ENCODE data around the gene SPAG16.

Gene SPAG16

DNA sequence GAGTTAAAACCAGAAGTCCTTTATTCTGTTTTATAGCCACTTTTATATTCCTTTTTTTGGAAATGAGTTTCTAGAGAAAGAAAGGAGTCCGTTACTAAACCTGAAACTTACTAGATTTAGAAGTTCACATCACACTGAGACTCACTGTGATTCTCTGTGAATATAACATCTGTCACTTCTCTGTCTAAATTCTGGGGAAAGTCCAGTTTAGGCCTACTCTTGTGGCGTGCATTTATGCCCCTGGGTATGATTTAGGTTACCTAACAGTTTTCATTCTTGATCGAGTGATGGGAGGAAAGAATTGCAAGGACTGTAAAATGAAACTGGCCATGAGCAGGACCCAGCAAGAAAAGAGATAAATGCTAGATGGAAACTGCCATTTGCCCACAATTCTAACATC lies 449.6 kb downstream of the SPAG16 start:
- Histone ChIP-seq H4K20me1 (ENCODE audit: insufficient read depth, low read length, poor library complexity, severe bottlenecking) (no peaks in the 10 kb centered on the region), H3K79me2 (ENCODE audit: insufficient read depth, low read length) (no peaks in the 10 kb centered on the region), H3K9me2 (replicated peaks; ENCODE audit: low read depth, low read length) (no peaks in the 10 kb centered on the region), H3K36me3 (ENCODE audit: insufficient read depth, low read length) (no peaks in the 10 kb centered on the region), H3K4me3 (ENCODE audit: low read length, poor library complexity, severe bottlenecking) (no peak overlapping the region), H3K27me3 (ENCODE audit: insufficient read depth, low read length, poor library complexity, severe bottlenecking) (no peaks in the 10 kb centered on the region), H2AFZ (ENCODE audit: low read length) (no peak overlapping the region), H3K9ac (ENCODE audit: low read depth, low read length, poor library complexity, severe bottlenecking) (no peak overlapping the region), H3F3A (ENCODE audit: low read depth) (no peaks in the 10 kb centered on the region), H3K9me3 (ENCODE audit: insufficient read depth, low read depth, low read length) (no peaks in the 10 kb centered on the region), H3K4me2 (ENCODE audit: low read depth, low read length, poor library complexity, severe bottlenecking) (no peak overlapping the region), H3K4me1 (ENCODE audit: insufficient read depth, low read length, poor library complexity, severe bottlenecking) (no peaks in the 10 kb centered on the region)
- TF ChIP-seq EZH2phosphoT487 (IDR thresholded peaks at IDR 0.05; ENCODE audit: borderline replicate concordance): no peak
- TF ChIP-seq, protein P1, sequence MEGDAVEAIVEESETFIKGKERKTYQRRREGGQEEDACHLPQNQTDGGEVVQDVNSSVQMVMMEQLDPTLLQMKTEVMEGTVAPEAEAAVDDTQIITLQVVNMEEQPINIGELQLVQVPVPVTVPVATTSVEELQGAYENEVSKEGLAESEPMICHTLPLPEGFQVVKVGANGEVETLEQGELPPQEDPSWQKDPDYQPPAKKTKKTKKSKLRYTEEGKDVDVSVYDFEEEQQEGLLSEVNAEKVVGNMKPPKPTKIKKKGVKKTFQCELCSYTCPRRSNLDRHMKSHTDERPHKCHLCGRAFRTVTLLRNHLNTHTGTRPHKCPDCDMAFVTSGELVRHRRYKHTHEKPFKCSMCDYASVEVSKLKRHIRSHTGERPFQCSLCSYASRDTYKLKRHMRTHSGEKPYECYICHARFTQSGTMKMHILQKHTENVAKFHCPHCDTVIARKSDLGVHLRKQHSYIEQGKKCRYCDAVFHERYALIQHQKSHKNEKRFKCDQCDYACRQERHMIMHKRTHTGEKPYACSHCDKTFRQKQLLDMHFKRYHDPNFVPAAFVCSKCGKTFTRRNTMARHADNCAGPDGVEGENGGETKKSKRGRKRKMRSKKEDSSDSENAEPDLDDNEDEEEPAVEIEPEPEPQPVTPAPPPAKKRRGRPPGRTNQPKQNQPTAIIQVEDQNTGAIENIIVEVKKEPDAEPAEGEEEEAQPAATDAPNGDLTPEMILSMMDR (conservative IDR thresholded peaks at IDR 0.05; ENCODE audit: low read length): no peak

DNA sequence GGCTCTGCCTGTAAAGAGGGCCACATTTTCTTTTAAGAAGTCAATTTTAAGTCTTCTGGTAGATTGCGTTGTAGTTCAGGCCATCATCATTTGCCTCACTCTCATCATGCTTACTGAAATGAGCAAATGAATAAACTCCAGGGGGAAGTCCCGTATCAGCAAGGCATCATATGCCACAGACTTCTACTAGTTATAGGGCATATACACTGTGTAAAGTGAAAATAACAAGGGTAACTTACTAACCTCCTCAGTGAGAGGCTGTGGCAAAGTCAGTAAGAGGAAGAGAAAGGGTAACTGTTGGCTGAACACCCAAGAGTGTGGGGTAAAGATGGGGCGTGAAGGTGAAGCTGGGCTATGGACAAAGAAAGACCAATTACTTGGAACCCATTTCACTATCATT lies 456.2 kb downstream of the SPAG16 start:
- H3K4me1 ChIP-seq (ENCODE audit: insufficient read depth, low read length, poor library complexity, severe bottlenecking): no peaks in the 10 kb centered on the region
- H3K36me3 ChIP-seq (ENCODE audit: insufficient read depth, low read length): no peaks in the 10 kb centered on the region
- no peaks in the 10 kb centered on the region for H3F3A ChIP-seq (ENCODE audit: low read depth)
- H3K9me2 ChIP-seq (replicated peaks; ENCODE audit: low read depth, low read length): no peaks in the 10 kb centered on the region
- no peaks in the 10 kb centered on the region for H3K79me2 ChIP-seq (ENCODE audit: insufficient read depth, low read length)
- no peak overlapping the region for H2AFZ ChIP-seq (ENCODE audit: low read length)
- TF ChIP-seq, protein P1 (conservative IDR thresholded peaks at IDR 0.05; ENCODE audit: low read length): no peak
- TF ChIP-seq EZH2phosphoT487 (IDR thresholded peaks at IDR 0.05; ENCODE audit: borderline replicate concordance): no peak
- H3K9ac ChIP-seq (ENCODE audit: low read depth, low read length, poor library complexity, severe bottlenecking): no peak overlapping the region
- H3K9me3 ChIP-seq (ENCODE audit: insufficient read depth, low read depth, low read length): no peaks in the 10 kb centered on the region
- no peaks in the 10 kb centered on the region for H4K20me1 ChIP-seq (ENCODE audit: insufficient read depth, low read length, poor library complexity, severe bottlenecking)
- H3K4me2 ChIP-seq (ENCODE audit: low read depth, low read length, poor library complexity, severe bottlenecking): no peak overlapping the region
- H3K27me3 ChIP-seq (ENCODE audit: insufficient read depth, low read length, poor library complexity, severe bottlenecking): no peaks in the 10 kb centered on the region
- no peak overlapping the region for H3K4me3 ChIP-seq (ENCODE audit: low read length, poor library complexity, severe bottlenecking)

DNA sequence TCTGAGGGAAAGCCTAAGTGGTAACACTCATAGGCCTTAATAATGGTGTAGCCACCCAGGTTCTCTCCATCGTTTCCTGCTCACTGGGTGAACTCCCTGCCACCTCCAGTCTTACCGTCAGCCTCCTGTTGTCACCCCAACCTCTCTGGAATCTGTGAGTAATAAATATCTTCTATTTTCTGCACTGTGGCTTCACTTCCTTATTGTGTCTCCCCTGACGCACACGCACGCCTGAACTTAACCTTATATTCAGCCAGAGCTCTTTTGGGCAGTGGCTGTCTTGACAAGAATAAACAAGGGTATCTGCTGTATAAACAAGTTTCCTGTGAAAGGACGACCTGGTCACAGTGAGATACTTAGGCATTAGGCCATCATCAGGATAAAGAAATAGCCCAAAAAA lies 467.2 kb downstream of the SPAG16 start:
- no peak overlapping the region for H3K4me3 ChIP-seq (ENCODE audit: low read length, poor library complexity, severe bottlenecking)
- no peaks in the 10 kb centered on the region for H3K9me2 ChIP-seq (replicated peaks; ENCODE audit: low read depth, low read length)
- H3K9me3 ChIP-seq (ENCODE audit: insufficient read depth, low read depth, low read length): no peaks in the 10 kb centered on the region
- H3K27me3 ChIP-seq (ENCODE audit: insufficient read depth, low read length, poor library complexity, severe bottlenecking): no peaks in the 10 kb centered on the region
- TF ChIP-seq EZH2phosphoT487 (IDR thresholded peaks at IDR 0.05; ENCODE audit: borderline replicate concordance): no peak
- TF ChIP-seq, protein P1 (conservative IDR thresholded peaks at IDR 0.05; ENCODE audit: low read length): no peak
- H2AFZ ChIP-seq (ENCODE audit: low read length): no peak overlapping the region
- no peaks in the 10 kb centered on the region for H4K20me1 ChIP-seq (ENCODE audit: insufficient read depth, low read length, poor library complexity, severe bottlenecking)
- H3K36me3 ChIP-seq (ENCODE audit: insufficient read depth, low read length): no peaks in the 10 kb centered on the region
- no peaks in the 10 kb centered on the region for H3K79me2 ChIP-seq (ENCODE audit: insufficient read depth, low read length)
- no peaks in the 10 kb centered on the region for H3F3A ChIP-seq (ENCODE audit: low read depth)
- H3K4me2 ChIP-seq (ENCODE audit: low read depth, low read length, poor library complexity, severe bottlenecking): no peak overlapping the region
- no peak overlapping the region for H3K9ac ChIP-seq (ENCODE audit: low read depth, low read length, poor library complexity, severe bottlenecking)
- no peaks in the 10 kb centered on the region for H3K4me1 ChIP-seq (ENCODE audit: insufficient read depth, low read length, poor library complexity, severe bottlenecking)
